Measurements from ENCODE around the gene MS4A4E. TPM values are rescaled to one million over a fixed set of nuclear protein-coding genes. Genes with fewer than 3 reads are reported as not detected.

MS4A4E gene
- polyA plus RNA-seq, 1 donor (not counting 4 experiments of a cell fraction or from before 2014, with no cell fraction given), result not detected

- Histone ChIP-seq H3K4me1 (ENCODE audit: control insufficient read depth, extremely low read depth, insufficient read depth, low read length) (no peaks in the 10 kb centered on the region), H3K4me2 (ENCODE audit: control insufficient read depth, extremely low read depth, insufficient read depth, low read depth, low read length) (no peak overlapping the region), H4K20me1 (ENCODE audit: control insufficient read depth, extremely low read depth, insufficient read depth, low read length) (no peaks in the 10 kb centered on the region), H3K27me3 (ENCODE audit: control insufficient read depth, extremely low read depth, insufficient read depth, low read length) (no peaks in the 10 kb centered on the region), H3K4me3 (ENCODE audit: control insufficient read depth in 2 of 3, extremely low read depth in 1 of 3, insufficient read depth in 2 of 3, low read depth in 1 of 3, low read length in 3 of 3) (no peak overlapping the region), H3K9me3 (ENCODE audit: control insufficient read depth, low read depth, low read length) (no peaks in the 10 kb centered on the region), H3K79me2 (ENCODE audit: control insufficient read depth, insufficient read depth, low read length) (no peaks in the 10 kb centered on the region), H3K9ac (ENCODE audit: control insufficient read depth, extremely low read depth, insufficient read depth, low read length) (no peak overlapping the region), H2AFZ (ENCODE audit: control insufficient read depth, low read length) (no peak overlapping the region), H3K9me1 (ENCODE audit: control insufficient read depth, extremely low read depth, insufficient read depth, low read length) (no peaks in the 10 kb centered on the region), H3K36me3 (ENCODE audit: control insufficient read depth in 2 of 2, extremely low read depth in 1 of 2, insufficient read depth in 2 of 2, low read length in 2 of 2) (no peaks in the 10 kb centered on the region), H3K27ac (ENCODE audit: control insufficient read depth, insufficient read depth, low read length) (no peak overlapping the region)
- TF ChIP-seq CTCF (optimal IDR thresholded peaks at IDR 0.05 in 1 of 3, IDR thresholded peaks at IDR 0.05 in 1 of 3, conservative IDR thresholded peaks at IDR 0.05 in 1 of 3; ENCODE audit: extremely low read depth in 1 of 3, insufficient read depth in 2 of 3, low read length in 3 of 3), result no peak
- TF ChIP-seq EZH2 (IDR thresholded peaks at IDR 0.05; ENCODE audit: low read length), result no peak
- no peak for DNase-seq (ENCODE audit: low read depth, low spot score)
- FAIRE-seq, result no peak
- dilution Hi-C loops (cut with MboI; ENCODE audit: extremely low pct_ligation_motif_present, low sequenced_read_pairs), result no loop called here
Observed at GRCh38 chr11:60261014-60261413, 18.1 kb upstream of the MS4A4E start.

GRCh38 chr11:60257956-60258722 is 15.2 kb upstream of the MS4A4E start:
- Histone ChIP-seq H3K27ac (ENCODE audit: control insufficient read depth, insufficient read depth, low read length) (no peak overlapping the region), H3K36me3 (ENCODE audit: control insufficient read depth in 2 of 2, extremely low read depth in 1 of 2, insufficient read depth in 2 of 2, low read length in 2 of 2) (no peaks in the 10 kb centered on the region), H3K4me3 (ENCODE audit: control insufficient read depth in 2 of 3, extremely low read depth in 1 of 3, insufficient read depth in 2 of 3, low read depth in 1 of 3, low read length in 3 of 3) (no peak overlapping the region), H3K27me3 (ENCODE audit: control insufficient read depth, extremely low read depth, insufficient read depth, low read length) (no peaks in the 10 kb centered on the region), H3K79me2 (ENCODE audit: control insufficient read depth, insufficient read depth, low read length) (no peaks in the 10 kb centered on the region), H3K9me3 (ENCODE audit: control insufficient read depth, low read depth, low read length) (peaks cover 3% of the 10 kb centered on the region), H4K20me1 (ENCODE audit: control insufficient read depth, extremely low read depth, insufficient read depth, low read length) (no peaks in the 10 kb centered on the region), H3K9ac (ENCODE audit: control insufficient read depth, extremely low read depth, insufficient read depth, low read length) (no peak overlapping the region), H2AFZ (ENCODE audit: control insufficient read depth, low read length) (no peak overlapping the region), H3K4me2 (ENCODE audit: control insufficient read depth, extremely low read depth, insufficient read depth, low read depth, low read length) (no peak overlapping the region), H3K4me1 (ENCODE audit: control insufficient read depth, extremely low read depth, insufficient read depth, low read length) (no peaks in the 10 kb centered on the region), H3K9me1 (ENCODE audit: control insufficient read depth, extremely low read depth, insufficient read depth, low read length) (no peaks in the 10 kb centered on the region)
- FAIRE-seq, result no peak
- dilution Hi-C loops (cut with MboI; ENCODE audit: extremely low pct_ligation_motif_present, low sequenced_read_pairs), result no loop called here
- DNase-seq (ENCODE audit: low read depth, low spot score), result no peak
- TF ChIP-seq CTCF (optimal IDR thresholded peaks at IDR 0.05 in 1 of 3, IDR thresholded peaks at IDR 0.05 in 1 of 3, conservative IDR thresholded peaks at IDR 0.05 in 1 of 3; ENCODE audit: extremely low read depth in 1 of 3, insufficient read depth in 2 of 3, low read length in 3 of 3) (no peak), EZH2 (IDR thresholded peaks at IDR 0.05; ENCODE audit: low read length) (no peak)
